HEK293 (cell line): ENCODE measurements around the gene FBLN5.
"Not testable (repeated sequence)": the region's sequence is repeated elsewhere in the genome, so short reads cannot be mapped to it uniquely, and the experiment has no call there.

Experiments
- CTCF ChIA-PET: fragments of 350-600 bp; formaldehyde crosslinking; extraction: SDS; loops from one replicate; lab custom pipeline; 2021; ENCODE audit warnings: antibody characterized with exemption; lab: Yijun Ruan, JAX
- POLR2A ChIA-PET: fragments of 300-600 bp; formaldehyde crosslinking; extraction: SDS; loops from one replicate; lab custom pipeline; 2020; ENCODE audit warnings: antibody characterized with exemption, inconsistent platforms; lab: Yijun Ruan, JAX
- H3K27ac ChIP-seq: fragments of 200-500 bp; sonication (Bioruptor generic); 2 replicates; pipeline ENCODE4 v1.5.1; 2014; ENCODE audit warnings: low read depth, low read length, control low read depth, inconsistent platforms; ENCODE audit errors: extremely low read depth
- H3K36me3 ChIP-seq, 2 experiments: fragments of 200-500 bp in 1 of 2; sonication (Bioruptor generic) in 1 of 2; 1 replicate in 1 of 2; 2 replicates in 1 of 2; pipeline ENCODE4 v1.5.1; 2014 to 2017; ENCODE audit warnings: inconsistent platforms in 2 of 2, low read length in 2 of 2; ENCODE audit not compliant: control insufficient read depth in 2 of 2, insufficient read depth in 1 of 2
- H3K4me1 ChIP-seq: fragments of 200-500 bp; sonication (Bioruptor generic); 2 replicates; pipeline ENCODE4 v1.5.1; 2014; ENCODE audit warnings: mild to moderate bottlenecking, low read length, inconsistent platforms; ENCODE audit not compliant: control insufficient read depth, insufficient read depth
- H3K4me3 ChIP-seq: 2 replicates; pipeline ENCODE4 v1.5.1; 2011; ENCODE audit warnings: low read depth, mild to moderate bottlenecking, control low read depth, low read length, moderate library complexity
- H3K9me3 ChIP-seq: fragments of 200-500 bp; sonication (Bioruptor generic); 2 replicates; pipeline ENCODE4 v1.5.1; 2014; ENCODE audit warnings: low read depth, low read length, inconsistent platforms; ENCODE audit not compliant: control insufficient read depth, insufficient read depth
- GLI2 ChIP-seq: fragments of 450-650 bp; formaldehyde crosslinking; IDR thresholded peaks from 2 replicates; pipeline ENCODE4; 2017; ENCODE audit warnings: missing biosample characterization, missing genetic modification characterization, low read depth, borderline replicate concordance
- MZF1 ChIP-seq: fragments of 450-650 bp; formaldehyde crosslinking; IDR thresholded peaks from 2 replicates; pipeline ENCODE4 v1.5.1; 2017; ENCODE audit warnings: missing biosample characterization, missing genetic modification characterization, borderline replicate concordance
- TCF7L2 ChIP-seq: IDR thresholded peaks from 2 replicates; pipeline ENCODE4 v1.6.1; 2011; ENCODE audit warnings: low read depth, mild to moderate bottlenecking, inconsistent platforms, low read length, moderate library complexity, borderline replicate concordance
- ZFP37 ChIP-seq: fragments of 450-650 bp; formaldehyde crosslinking; IDR thresholded peaks from 2 replicates; pipeline ENCODE4 v1.5.1; 2016; ENCODE audit warnings: missing biosample characterization, missing genetic modification characterization
- ZNF140 ChIP-seq: fragments of 450-650 bp; formaldehyde crosslinking; IDR thresholded peaks from 2 replicates; pipeline ENCODE4 v1.5.1; 2016; ENCODE audit warnings: missing biosample characterization, missing genetic modification characterization
- ZNF19 ChIP-seq: fragments of 450-650 bp; formaldehyde crosslinking; IDR thresholded peaks from 2 replicates; pipeline ENCODE4; 2016; ENCODE audit warnings: missing biosample characterization, missing genetic modification characterization, low read depth
- ZNF202 ChIP-seq: fragments of 450-650 bp; formaldehyde crosslinking; IDR thresholded peaks from 2 replicates; pipeline ENCODE4 v1.5.1; 2016; ENCODE audit warnings: missing biosample characterization, missing genetic modification characterization, borderline replicate concordance
- ZNF221 ChIP-seq: fragments of 450-650 bp; formaldehyde crosslinking; IDR thresholded peaks from 2 replicates; pipeline ENCODE4 v1.5.1; 2017; ENCODE audit warnings: missing biosample characterization, missing genetic modification characterization, borderline replicate concordance
- ZNF266 ChIP-seq: fragments of 450-650 bp; formaldehyde crosslinking; IDR thresholded peaks from 2 replicates; pipeline ENCODE4 v1.5.1; 2016; ENCODE audit warnings: missing biosample characterization, missing genetic modification characterization, low read depth
- ZNF292 ChIP-seq: fragments of 450-650 bp; formaldehyde crosslinking; IDR thresholded peaks from 2 replicates; pipeline ENCODE4 v1.5.1; 2016; ENCODE audit warnings: low read depth, missing biosample characterization, missing genetic modification characterization, borderline replicate concordance
- ZNF394 ChIP-seq: fragments of 450-650 bp; formaldehyde crosslinking; IDR thresholded peaks from 2 replicates; pipeline ENCODE4 v1.5.1; 2016; ENCODE audit warnings: missing biosample characterization, missing genetic modification characterization, mild to moderate bottlenecking, moderate library complexity, borderline replicate concordance
- ZNF433 ChIP-seq: fragments of 450-650 bp; formaldehyde crosslinking; IDR thresholded peaks from 2 replicates; pipeline ENCODE4 v1.5.1; 2016; ENCODE audit warnings: missing biosample characterization, missing genetic modification characterization, low read depth
- ZNF510 ChIP-seq: fragments of 450-650 bp; formaldehyde crosslinking; IDR thresholded peaks from 2 replicates; pipeline ENCODE4 v1.5.1; 2018; ENCODE audit warnings: mild to moderate bottlenecking, missing genetic modification characterization, missing biosample characterization; ENCODE audit not compliant: insufficient replicate concordance
- ZNF518A ChIP-seq: fragments of 450-650 bp; formaldehyde crosslinking; conservative IDR thresholded peaks from 2 replicates; pipeline ENCODE4 v1.5.1; 2016; ENCODE audit warnings: low read depth, missing biosample characterization, missing genetic modification characterization
- ZNF548 ChIP-seq: fragments of 450-650 bp; formaldehyde crosslinking; IDR thresholded peaks from 2 replicates; pipeline ENCODE4 v1.5.1; 2016; ENCODE audit warnings: missing biosample characterization, missing genetic modification characterization
- ZNF555 ChIP-seq: fragments of 450-650 bp; formaldehyde crosslinking; conservative IDR thresholded peaks from 2 replicates; pipeline ENCODE4 v1.5.1; 2017; ENCODE audit warnings: missing biosample characterization, mild to moderate bottlenecking, missing genetic modification characterization, inconsistent platforms
- ZNF560 ChIP-seq: fragments of 450-650 bp; formaldehyde crosslinking; IDR thresholded peaks from 2 replicates; pipeline ENCODE4 v1.5.1; 2017; ENCODE audit warnings: missing biosample characterization, missing genetic modification characterization, borderline replicate concordance
- ZNF623 ChIP-seq: fragments of 450-650 bp; formaldehyde crosslinking; IDR thresholded peaks from 2 replicates; pipeline ENCODE4 v1.5.1; 2016; ENCODE audit warnings: missing biosample characterization, missing genetic modification characterization
- ZNF654 ChIP-seq: fragments of 450-650 bp; formaldehyde crosslinking; IDR thresholded peaks from 2 replicates; pipeline ENCODE4 v1.5.1; 2016; ENCODE audit warnings: low read depth, missing biosample characterization, missing genetic modification characterization
- ZNF664 ChIP-seq: fragments of 450-650 bp; formaldehyde crosslinking; IDR thresholded peaks from 2 replicates; pipeline ENCODE4 v1.5.1; 2016; ENCODE audit warnings: missing biosample characterization, missing genetic modification characterization
- ZNF76 ChIP-seq: fragments of 450-650 bp; formaldehyde crosslinking; IDR thresholded peaks from 2 replicates; pipeline ENCODE4; 2016; ENCODE audit warnings: low read depth, missing biosample characterization, missing genetic modification characterization, borderline replicate concordance
- TF ChIP-seq, protein P1 (sequence below): fragments of 450-650 bp; IDR thresholded peaks from 2 replicates; pipeline ENCODE4 v1.5.1; 2018; ENCODE audit warnings: missing biosample characterization, mild to moderate bottlenecking, missing genetic modification characterization
- TF ChIP-seq, protein P2 (sequence below): fragments of 450-650 bp; formaldehyde crosslinking; conservative IDR thresholded peaks from 2 replicates; pipeline ENCODE4 v1.5.1; 2016; ENCODE audit warnings: low read depth, missing biosample characterization, missing genetic modification characterization

Gene FBLN5

DNA sequence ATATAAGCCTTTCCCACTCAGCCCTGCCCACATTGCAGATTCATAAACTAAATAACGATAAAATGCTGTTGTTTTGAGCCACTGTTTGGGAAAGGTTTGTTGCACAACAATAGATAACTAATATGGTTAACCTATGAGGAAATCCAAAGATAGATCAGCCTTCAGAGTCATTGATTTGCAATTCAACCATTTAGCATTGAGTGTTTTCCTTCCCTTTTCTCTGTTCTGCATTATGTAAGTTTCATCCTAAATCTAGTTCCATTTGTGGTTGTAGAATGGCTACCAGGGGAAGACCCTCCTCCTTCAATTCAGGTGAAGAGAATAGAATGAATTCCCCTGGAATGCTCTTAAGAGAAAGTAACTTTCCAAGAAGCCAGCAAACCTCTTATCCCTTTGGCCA lies 99.8 kb downstream of the FBLN5 start (continued):
- TF ChIP-seq, protein P1, sequence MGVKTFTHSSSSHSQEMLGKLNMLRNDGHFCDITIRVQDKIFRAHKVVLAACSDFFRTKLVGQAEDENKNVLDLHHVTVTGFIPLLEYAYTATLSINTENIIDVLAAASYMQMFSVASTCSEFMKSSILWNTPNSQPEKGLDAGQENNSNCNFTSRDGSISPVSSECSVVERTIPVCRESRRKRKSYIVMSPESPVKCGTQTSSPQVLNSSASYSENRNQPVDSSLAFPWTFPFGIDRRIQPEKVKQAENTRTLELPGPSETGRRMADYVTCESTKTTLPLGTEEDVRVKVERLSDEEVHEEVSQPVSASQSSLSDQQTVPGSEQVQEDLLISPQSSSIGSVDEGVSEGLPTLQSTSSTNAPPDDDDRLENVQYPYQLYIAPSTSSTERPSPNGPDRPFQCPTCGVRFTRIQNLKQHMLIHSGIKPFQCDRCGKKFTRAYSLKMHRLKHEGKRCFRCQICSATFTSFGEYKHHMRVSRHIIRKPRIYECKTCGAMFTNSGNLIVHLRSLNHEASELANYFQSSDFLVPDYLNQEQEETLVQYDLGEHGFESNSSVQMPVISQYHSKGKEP, result no peak

DNA sequence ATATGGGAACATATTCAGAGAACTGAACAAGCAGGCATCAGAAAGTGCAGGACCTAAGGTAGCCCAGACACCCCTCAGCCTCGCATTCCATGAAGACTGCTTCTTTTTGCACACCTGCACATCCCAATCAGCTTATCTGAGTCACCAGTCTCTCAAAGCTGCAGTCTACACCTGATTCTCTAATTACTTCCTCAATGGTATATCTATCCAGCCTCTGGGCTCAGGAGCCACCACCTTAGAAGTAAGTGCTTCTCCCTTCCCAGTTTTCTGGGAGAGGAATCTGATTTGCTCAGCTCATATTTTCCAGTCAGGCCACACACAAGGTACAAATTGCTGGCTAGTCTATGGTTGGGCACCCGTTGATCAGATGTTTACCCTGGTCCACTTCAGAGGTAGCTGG lies 101.8 kb downstream of the FBLN5 start:
- ChIA-PET POLR2A (no interaction called here), CTCF (interaction anchor here (1.4 kb wide), 1 partner anchor 9 kb away, joined by 3 read pairs; no protein-coding TSS in a partner anchor)
- H3K27ac ChIP-seq, result no peak overlapping the region

GRCh38 chr14:91845056-91845455 lies 102.4 kb downstream of the FBLN5 start:
- H3K4me3 ChIP-seq, CTCF ChIA-PET, H3K27ac ChIP-seq, H3K4me1 ChIP-seq, H3K36me3 ChIP-seq, H3K9me3 ChIP-seq, POLR2A ChIA-PET: not testable (repeated sequence)
- TF ChIP-seq ZNF433 (tag by site-specific recombination) (peak; percentile 84), ZNF221 (tag by site-specific recombination) (peak; percentile 47; the same call in 1 of the 2 replicates), ZNF202 (0 out of 2 replicates have a peak, but pooled peaks have one; percentile 52), ZNF510 (tag by site-specific recombination) (peak; percentile 69), ZFP37 (tag by site-specific recombination) (0 out of 2 replicates have a peak, but pooled peaks have one; percentile 57), MZF1 (tag by site-specific recombination) (peak; percentile 20; the same call in 1 of the 2 replicates), ZNF140 (peak; percentile 92; the same call in 1 of the 2 replicates), ZNF518A (tag by site-specific recombination) (peak; percentile 88), ZNF19 (tag by site-specific recombination) (0 out of 2 replicates have a peak, but pooled peaks have one; percentile 59), ZNF292 (tag by site-specific recombination) (0 out of 2 replicates have a peak, but pooled peaks have one; percentile 24), ZNF623 (tag by site-specific recombination) (peak; percentile 74), ZNF560 (tag by site-specific recombination) (peak; percentile 78), ZNF266 (tag by site-specific recombination) (peak; percentile 77; the same call in 1 of the 2 replicates), ZNF394 (tag by site-specific recombination) (peak; percentile 95), ZNF555 (tag by site-specific recombination) (peak; percentile 85), ZNF664 (tag by site-specific recombination) (peak; percentile 53; the same call in 1 of the 2 replicates), GLI2 (tag by site-specific recombination) (peak; percentile 12; the same call in 1 of the 2 replicates), ZNF654 (tag by site-specific recombination) (peak; percentile 36)
- TF ChIP-seq, protein P2, sequence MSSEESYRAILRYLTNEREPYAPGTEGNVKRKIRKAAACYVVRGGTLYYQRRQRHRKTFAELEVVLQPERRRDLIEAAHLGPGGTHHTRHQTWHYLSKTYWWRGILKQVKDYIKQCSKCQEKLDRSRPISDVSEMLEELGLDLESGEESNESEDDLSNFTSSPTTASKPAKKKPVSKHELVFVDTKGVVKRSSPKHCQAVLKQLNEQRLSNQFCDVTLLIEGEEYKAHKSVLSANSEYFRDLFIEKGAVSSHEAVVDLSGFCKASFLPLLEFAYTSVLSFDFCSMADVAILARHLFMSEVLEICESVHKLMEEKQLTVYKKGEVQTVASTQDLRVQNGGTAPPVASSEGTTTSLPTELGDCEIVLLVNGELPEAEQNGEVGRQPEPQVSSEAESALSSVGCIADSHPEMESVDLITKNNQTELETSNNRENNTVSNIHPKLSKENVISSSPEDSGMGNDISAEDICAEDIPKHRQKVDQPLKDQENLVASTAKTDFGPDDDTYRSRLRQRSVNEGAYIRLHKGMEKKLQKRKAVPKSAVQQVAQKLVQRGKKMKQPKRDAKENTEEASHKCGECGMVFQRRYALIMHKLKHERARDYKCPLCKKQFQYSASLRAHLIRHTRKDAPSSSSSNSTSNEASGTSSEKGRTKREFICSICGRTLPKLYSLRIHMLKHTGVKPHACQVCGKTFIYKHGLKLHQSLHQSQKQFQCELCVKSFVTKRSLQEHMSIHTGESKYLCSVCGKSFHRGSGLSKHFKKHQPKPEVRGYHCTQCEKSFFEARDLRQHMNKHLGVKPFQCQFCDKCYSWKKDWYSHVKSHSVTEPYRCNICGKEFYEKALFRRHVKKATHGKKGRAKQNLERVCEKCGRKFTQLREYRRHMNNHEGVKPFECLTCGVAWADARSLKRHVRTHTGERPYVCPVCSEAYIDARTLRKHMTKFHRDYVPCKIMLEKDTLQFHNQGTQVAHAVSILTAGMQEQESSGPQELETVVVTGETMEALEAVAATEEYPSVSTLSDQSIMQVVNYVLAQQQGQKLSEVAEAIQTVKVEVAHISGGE (tag by site-specific recombination), result peak; percentile 80

More for the DNA sequence above, 101.8 kb downstream of the FBLN5 start:
- Histone ChIP-seq H3K36me3 (no peaks in the 10 kb centered on the region), H3K4me1 (no peaks in the 10 kb centered on the region), H3K9me3 (no peaks in the 10 kb centered on the region), H3K4me3 (no peak overlapping the region)
- TF ChIP-seq ZNF548, result no peak
- TF ChIP-seq ZNF76 (tag by site-specific recombination), result no peak
- no peak for TF ChIP-seq TCF7L2
